PFSK-1 (cell line): Measurements from ENCODE around the gene CACNA2D2.

Experiments
- POLR2AphosphoS5 ChIP-seq: IDR thresholded peaks from 2 replicates; pipeline ENCODE4 v1.6.1; 2012; ENCODE audit warnings: low read depth, mild to moderate bottlenecking, control low read depth, low read length, moderate library complexity
- SIN3A ChIP-seq: IDR thresholded peaks from 2 replicates; pipeline ENCODE4 v1.6.1; 2012; ENCODE audit warnings: mild to moderate bottlenecking, low read length, moderate library complexity, borderline replicate concordance; ENCODE audit not compliant: insufficient read depth
- TAF1 ChIP-seq: IDR thresholded peaks from 2 replicates; pipeline ENCODE4 v1.6.1; 2012; ENCODE audit warnings: low read length, control low read depth, borderline replicate concordance; ENCODE audit not compliant: insufficient read depth
- TF ChIP-seq, protein P1 (sequence below), 2 experiments: IDR thresholded peaks; 2 replicates each; pipeline versions ENCODE4 v1.6.1 to v1.8.0; 2011 to 2012; ENCODE audit warnings: low read depth in 2 of 2, low read length in 2 of 2, control low read depth in 1 of 2, inconsistent platforms in 1 of 2, mild to moderate bottlenecking in 1 of 2, moderate library complexity in 1 of 2; ENCODE audit not compliant: insufficient read depth in 1 of 2

DNA sequence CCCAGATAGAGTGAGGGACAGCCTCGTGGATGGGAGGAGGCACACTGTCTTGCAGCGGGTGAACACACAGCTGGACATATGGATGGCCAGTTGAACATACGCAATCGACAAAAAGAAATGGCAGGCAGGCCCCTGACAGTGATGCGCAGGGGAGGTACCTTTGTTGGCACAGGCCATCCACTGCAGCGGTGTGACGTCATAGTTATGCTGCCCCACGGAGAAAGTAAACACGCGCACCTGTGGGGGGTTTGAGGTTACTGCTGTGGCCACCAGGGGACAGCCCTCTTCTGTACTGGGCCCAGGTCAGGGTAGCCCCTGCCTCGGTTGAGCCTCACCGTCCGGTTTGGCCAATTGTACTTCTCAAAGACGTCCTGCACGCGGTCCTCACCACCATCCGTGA lies 124.7 kb downstream of the CACNA2D2 start:
- TF ChIP-seq POLR2AphosphoS5 = no peak
- no peak for TF ChIP-seq SIN3A
- TF ChIP-seq, protein P1, sequence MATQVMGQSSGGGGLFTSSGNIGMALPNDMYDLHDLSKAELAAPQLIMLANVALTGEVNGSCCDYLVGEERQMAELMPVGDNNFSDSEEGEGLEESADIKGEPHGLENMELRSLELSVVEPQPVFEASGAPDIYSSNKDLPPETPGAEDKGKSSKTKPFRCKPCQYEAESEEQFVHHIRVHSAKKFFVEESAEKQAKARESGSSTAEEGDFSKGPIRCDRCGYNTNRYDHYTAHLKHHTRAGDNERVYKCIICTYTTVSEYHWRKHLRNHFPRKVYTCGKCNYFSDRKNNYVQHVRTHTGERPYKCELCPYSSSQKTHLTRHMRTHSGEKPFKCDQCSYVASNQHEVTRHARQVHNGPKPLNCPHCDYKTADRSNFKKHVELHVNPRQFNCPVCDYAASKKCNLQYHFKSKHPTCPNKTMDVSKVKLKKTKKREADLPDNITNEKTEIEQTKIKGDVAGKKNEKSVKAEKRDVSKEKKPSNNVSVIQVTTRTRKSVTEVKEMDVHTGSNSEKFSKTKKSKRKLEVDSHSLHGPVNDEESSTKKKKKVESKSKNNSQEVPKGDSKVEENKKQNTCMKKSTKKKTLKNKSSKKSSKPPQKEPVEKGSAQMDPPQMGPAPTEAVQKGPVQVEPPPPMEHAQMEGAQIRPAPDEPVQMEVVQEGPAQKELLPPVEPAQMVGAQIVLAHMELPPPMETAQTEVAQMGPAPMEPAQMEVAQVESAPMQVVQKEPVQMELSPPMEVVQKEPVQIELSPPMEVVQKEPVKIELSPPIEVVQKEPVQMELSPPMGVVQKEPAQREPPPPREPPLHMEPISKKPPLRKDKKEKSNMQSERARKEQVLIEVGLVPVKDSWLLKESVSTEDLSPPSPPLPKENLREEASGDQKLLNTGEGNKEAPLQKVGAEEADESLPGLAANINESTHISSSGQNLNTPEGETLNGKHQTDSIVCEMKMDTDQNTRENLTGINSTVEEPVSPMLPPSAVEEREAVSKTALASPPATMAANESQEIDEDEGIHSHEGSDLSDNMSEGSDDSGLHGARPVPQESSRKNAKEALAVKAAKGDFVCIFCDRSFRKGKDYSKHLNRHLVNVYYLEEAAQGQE (IDR thresholded peaks at IDR 0.05; ENCODE audit: insufficient read depth in 1 of 2, low read depth in 2 of 2, low read length in 2 of 2) = no peak
- no peak for TF ChIP-seq TAF1
